ENCODE measurements around the gene NT5C.

Gene NT5C

DNA sequence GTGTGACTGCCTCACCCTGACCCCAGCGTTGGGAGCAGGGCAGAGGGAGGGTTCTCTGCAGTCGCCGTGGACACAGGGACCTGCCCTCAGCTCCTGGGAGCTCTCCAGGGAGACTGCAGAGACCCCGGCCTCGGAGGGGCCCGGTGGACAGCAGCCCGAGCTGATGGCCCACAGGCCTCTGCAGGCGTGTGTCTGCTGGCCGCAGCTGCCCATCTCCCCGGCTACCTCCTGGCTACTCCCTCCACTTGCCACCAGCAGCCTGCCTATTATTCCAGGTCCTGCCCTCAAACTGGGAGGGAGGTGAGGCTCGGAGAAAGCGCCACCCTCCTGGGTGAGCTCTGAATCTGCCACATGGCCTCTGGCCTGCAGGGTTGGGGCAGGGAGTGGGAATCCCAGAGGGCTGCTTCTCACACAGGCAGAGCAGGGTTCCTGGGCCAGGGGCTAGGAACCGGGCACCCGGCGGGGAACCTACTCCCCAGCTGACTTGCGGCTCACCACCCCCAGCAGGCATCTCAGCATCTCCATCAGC lies 36.6 kb downstream of the NT5C start:
- no peak for DNase-seq

DNA sequence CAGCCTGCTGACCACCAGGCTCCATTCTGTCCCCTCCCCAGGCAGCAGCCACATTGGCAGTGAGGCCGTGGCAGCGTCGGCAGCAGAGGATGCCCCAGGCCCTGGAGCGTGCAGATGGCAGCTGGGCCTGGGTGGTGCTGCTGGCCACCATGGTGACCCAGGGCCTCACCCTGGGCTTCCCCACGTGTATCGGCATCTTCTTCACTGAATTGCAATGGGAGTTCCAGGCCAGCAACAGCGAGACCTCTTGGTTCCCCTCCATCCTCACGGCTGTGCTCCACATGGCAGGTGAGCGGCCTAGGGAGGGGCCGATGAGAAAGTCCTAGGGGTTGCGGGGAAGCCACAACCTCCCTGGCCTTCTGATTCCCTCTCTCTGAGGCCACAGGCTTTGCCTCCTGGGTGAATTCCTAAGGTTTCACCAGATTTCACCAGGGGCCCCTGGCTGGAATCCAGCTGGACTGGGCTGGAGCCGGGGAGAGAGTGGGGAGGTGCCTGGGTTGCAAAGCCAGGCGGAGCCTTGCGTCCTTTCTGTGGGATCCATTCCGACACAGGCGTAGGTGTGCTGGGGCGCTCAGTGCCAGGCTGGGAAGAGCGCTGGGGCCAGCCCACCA lies 37.9 kb downstream of the NT5C start:
- no peak for DNase-seq

DNA sequence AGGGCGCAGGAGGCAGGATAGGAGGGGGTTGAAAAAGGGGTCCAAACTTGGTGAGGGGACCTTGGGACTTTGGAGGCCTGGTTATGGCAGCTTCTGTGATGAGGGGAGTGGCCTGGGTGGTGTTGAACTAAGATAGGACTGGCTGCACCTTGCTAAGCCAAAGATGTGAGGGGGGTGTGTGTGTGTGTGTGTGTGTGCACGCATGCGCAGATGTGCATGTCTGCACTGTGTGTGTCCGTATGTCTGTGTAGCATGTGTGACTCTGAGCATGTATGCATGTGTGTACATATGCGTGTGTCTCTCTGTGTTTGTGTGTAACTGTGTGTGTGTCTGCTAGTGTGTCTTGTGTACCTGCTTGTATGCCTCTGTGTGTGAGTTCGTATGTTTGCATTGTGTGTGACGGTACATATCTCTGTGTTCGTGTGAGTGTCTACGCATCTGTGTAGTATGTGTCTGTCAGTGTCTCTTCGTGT lies 39.7 kb downstream of the NT5C start:
- DNase-seq, result no peak

DNA sequence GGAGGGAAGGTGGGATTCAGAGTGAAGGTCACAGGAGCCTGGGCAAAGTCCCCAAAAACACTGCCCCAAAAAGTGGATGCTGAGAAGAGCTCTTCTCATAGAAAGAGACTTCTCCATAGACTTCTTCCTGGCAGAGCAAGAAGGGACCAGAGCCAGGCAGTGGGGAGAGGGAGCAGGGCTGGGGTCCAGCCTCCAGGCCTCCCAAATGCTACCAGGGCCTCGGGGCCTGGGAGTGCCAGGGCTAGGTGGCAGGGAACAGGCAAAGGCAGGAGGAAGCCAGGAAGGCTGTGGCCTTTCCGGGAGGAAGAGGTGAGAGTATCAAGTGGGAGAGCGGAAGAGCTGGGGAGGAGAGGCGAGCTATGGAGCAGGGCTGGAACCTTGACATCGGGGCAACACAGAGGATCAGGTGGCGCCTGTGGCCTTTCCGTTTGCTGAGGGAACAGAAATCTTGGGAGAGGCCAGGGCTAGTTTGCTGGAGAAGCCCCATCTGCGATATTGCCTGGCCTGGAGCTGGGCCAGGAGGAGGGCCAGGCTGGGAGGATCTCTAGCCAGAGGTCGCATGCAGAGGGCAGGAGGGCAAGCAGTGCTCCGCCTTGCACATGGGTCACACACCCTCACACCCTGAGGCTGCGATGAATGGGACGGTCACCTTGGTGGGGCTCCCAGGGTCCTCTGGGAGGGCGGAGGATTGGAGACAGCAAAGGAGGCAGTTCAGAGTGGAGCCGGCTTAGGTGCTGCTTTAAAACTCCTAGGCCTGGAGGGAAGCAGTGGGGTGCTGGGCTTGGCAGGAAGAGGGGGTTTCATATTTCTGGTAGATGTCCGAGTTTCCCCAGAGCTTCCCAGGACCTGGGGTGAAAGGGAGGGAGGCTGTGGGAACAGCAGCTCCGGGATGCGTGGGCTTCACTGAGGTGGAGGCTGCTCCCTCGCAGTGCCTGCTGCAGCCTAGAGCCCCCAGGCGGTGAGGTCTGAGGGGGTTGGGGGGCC lies 40.4 kb downstream of the NT5C start:
- DNase-seq, result no peak

DNA sequence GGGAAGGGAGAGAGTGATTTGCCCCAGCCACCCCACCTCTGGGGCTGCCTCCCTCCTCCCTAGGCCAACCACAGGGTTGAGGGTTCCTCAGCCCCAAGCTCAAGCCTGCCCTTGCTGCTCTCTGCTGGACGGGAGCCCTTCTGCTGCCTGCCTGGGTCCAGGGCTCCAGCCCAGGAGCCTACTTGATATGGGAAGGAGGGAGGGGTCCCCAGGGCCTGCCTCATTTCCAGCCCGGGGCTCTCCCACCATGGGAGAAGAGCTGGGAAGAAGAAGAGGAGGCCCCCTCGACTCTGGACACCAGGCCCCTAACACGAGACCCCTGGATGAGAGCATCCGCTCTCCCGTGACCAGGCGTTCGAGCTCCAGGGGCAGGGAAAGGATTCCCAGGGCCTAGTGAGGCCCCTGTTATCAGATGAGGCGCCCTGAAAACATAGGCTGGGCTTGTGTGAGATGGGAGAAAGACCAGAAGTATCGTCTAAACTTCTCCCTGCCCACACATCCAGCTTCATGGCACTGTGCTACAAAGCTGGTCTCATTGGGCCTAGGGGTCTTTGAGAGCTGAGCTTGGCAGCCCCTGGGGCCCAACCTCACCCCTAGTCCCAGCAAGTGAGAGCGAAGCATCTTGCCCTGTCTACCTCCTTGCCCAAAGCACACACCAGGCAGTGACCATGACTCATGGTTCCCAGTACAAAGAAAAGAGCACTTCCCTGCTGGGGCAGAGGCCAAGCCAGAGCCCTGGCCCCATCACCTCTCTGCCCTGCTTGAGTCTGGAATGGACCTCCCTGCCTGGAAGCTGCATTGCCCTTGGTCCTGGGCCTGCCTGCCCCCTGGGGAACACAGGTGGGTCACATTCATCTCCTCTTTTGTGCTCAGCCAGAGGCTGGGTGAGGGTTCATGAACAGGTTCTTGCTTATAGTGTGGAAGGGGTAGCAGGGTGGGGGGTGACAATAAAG lies 42.8 kb downstream of the NT5C start:
- no peak for DNase-seq

DNA sequence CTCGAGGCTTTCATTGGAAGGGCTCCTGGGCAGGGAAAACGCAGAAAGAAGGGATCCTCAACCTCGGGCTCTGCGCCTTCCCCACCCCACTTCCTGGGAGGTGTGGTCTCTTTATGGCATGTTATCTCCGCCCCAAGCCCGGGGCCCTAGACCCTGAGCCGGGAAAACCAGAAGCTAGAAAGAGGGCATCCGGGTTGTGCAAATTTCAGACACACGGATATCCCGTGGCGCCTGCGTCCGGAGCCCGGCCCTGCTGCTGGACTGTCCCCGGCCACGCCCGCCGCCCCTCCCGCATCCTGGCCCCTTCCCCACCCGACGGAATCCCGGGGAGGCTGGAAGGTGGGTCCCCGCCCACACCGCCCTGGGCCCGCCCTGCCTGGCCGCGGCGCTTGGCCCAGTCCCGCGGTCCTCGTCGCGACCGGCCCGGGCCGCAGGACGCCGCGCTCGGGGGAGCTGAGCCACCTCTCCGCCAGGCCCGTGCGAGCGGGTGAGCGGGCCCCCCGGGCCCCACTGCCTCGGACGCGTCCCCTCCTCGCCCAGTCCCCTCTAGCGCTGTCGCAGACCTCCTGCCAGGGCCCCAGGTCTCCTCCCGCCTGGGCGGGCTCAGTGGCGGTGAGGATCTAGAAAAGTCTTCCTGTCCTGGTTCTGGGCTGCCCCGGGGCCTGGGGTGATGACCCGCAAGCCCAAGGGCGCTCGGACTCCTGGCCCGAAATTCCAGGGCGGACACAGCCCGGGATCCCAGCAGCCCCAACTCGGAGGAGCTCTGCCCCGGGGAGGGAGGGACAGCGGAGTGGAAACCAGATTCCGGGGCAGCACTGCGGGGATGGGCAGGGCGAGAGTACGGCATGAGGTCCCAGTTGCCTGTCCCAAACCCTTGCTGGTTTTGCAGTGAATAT lies 43.7 kb downstream of the NT5C start, which contains the start of gene SLC16A5:
Gene SLC16A5, plus strand, starts transcription at position 397 of the 896 bp plus-strand sequence. CDS start 5,683 bp downstream, outside the sequence.
- peak in 8 of 56 donors; percentile 5 to 30 (median 19) for DNase-seq

DNA sequence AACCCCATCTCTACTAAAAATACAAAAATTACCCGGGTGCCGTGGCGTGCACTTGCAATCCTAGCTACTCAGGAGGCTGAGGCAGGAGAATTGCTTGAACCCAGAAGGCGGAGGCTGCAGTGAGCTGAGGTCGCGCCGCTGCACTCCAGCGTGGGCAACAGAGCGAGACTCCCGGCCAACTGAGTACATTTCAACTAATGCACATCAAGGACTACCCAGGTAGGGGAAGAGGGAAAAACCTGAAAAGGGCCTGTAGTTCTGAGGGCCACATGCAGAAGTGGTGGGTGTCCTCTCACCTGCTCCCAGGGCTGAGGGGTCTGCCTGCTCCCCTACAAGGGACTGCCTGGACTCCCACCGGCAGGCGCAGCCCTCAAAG lies 44.4 kb downstream of the NT5C start:
- DNase-seq, result no peak

DNA sequence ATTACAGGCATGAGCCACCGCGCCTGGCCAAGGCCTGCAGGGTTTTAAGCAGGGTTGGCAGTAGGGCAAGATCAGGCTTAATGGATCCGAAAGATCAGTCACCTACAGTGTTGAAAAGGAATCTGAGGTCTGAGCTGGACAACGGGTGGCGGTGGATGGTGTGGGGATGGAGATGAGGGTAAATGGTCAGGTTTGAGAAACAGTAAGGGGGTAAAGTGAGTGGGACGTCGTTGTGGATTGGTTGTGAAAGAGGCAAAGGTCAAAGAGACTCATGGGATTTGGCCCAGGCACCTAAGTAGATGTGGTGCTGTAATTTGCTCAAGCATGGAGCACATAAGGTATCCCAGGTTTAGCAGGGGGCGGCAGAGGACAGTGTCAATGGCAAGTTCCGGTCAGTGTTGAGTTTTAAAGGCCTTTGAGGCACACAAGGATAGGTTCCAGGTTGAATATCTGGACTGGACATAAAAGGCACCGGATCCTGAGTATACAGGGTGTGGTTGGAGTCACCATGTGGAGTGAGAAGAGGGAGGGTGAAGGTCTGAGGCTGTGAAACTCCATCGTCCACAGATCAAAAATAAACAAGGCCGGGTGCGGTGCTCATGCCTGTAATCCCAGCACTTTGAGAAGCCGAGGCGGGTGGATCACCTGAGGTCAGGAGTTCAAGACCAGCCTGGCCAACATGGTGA lies 44.9 kb downstream of the NT5C start:
- no peak for DNase-seq

DNA sequence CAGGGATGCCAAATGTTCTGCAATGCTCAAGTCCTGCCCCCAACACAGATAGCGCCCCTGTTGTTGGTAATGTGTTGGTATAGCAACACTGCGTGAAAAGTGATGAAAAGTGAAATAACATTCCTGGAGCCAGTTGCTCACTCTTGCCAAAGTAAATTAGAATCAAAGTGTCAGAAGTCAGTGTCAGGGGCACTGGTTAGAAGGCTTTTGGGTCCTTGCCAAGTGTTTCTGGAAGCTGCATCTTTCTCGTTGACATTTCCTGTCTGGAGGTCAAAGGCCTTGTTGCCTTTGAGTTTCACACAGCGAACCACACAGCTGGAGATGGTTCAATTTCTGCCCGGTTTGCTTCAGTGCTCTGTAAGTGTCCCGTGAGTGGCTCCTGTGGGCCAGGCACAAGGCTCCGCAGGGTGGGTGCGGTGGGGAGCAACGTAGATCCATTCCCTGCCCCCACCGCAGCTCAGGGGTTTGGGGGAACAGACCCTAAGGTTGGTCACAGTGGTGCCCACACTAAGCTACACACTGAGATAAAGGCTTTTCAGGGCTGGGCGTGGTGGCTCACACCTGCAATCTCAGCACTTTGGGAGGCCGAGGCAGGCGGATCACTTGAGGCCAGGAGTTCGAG lies 47.4 kb downstream of the NT5C start:
- DNase-seq, result no peak

DNA sequence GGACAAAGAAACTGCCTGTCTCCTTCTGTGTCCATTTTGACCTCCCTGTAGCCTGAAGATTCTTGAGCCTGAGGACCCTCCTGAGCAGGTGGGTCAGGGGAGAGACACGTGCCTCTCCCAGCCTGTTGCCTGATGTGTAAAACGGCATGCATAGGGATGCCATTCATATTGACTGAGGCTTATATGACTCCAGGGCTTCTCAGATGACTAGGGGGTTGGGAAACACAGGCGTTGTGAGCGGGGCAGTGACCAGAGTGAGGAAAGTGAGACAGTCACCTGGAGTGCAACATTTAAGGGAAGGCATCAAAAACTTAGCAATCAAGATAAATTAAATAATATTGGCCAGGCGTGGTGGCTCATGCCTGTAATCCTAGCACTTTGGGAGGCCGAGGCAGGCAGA lies 48.9 kb downstream of the NT5C start:
- no peak for DNase-seq

DNA sequence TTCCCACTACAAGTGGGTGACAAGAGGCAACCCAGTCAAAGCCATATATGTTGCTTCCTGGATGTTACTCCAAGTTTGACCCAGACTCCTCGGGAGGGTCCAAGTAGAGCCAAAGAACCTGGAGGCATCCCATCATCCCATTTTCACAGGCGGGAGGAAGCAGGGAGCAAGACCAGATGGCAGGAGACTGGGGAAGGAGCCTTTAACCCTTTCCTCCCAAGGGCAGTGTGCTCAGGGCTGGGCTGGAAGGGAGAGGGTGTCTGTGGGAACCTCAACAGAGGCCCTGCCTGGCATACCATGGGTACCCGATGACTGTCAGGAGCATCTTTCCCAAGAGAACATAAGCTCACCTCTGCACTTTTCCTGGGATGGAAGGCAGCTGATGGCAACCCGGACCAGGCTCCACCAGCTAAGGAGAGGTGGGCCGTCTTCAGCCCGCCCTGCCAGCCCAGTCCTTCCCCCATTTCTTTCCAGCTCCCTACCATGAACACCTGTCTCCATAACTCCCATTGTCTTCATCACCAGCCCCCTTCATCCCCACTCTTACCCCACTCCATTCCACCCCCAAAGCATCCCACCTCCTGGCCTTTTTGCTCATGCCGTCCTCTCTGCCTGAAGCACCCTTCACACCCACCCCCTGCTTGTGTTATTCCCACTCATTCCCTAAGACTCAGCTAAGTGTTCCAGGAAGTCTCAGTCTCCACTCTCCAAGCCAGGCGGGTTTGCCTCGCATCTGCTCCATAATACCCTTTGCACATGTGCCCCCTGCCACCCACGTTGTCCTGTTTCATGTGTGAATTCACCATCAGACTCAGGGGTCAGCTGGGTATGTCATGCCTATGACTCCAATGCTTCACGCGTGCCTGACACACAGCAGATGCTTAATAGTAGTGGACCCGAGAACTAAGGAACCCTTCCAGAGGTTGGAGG lies 49.7 kb downstream of the NT5C start:
- DNase-seq, result no peak
